Measurements from ENCODE around the gene LZIC. TPM values are rescaled to one million over a fixed set of nuclear protein-coding genes. Genes with fewer than 3 reads are reported as not detected.

LZIC gene
- total RNA-seq, 2 donors from 2014 or later: 27.7 to 40.0 TPM

DNA sequence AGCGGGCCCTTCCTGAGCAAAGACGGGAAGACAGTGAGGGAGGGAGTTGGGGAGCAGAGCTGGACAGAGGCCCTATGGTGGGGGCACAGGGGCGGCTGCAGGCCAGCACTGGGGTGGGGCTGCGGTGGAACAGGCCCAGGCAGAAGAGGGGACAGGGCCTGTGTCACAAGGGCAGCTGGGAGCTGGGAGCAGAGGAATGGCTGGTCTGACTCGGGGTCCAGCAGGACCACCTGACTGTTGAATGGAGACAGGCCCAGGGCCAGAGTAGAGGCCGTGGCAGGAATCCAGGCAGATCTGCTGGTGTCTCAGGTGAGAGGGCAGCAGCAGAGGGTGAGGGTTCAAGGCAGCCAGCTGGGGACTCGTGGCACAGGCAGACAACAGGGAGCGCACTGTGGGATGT, 58.4 kb downstream of the LZIC start:
- Histone ChIP-seq H3K36me3 (ENCODE audit: control insufficient read depth, insufficient read depth, low read length) (no peaks in the 10 kb centered on the region), H3K4me1 (ENCODE audit: control insufficient read depth, insufficient read depth, low read length) (peaks cover 6% of the 10 kb centered on the region), H3K4me3 (ENCODE audit: low read length) (no peak overlapping the region), H3K9me3 (ENCODE audit: control insufficient read depth, low read length) (no peaks in the 10 kb centered on the region), H3K9ac (ENCODE audit: extremely low read depth, low read length, poor library complexity, severe bottlenecking) (no peak overlapping the region), H3K27ac (ENCODE audit: low read depth, low read length) (no peak overlapping the region), H3K27me3 (ENCODE audit: control insufficient read depth, insufficient read depth, low read length, poor library complexity, severe bottlenecking) (no peaks in the 10 kb centered on the region)
- no peak for DNase-seq
- peak overlapping the region; percentile 59 for H3K27ac Mint-ChIP-seq
- H3K9me3 Mint-ChIP-seq: no peaks in the 10 kb centered on the region
- WGBS, 2 experiments (ENCODE audit: insufficient coverage in 1 of 2, insufficient read length in 1 of 2): 92 to 100% methylated on average over 6 to 8 of the region's 8 CpGs
- TF ChIP-seq, protein P1, sequence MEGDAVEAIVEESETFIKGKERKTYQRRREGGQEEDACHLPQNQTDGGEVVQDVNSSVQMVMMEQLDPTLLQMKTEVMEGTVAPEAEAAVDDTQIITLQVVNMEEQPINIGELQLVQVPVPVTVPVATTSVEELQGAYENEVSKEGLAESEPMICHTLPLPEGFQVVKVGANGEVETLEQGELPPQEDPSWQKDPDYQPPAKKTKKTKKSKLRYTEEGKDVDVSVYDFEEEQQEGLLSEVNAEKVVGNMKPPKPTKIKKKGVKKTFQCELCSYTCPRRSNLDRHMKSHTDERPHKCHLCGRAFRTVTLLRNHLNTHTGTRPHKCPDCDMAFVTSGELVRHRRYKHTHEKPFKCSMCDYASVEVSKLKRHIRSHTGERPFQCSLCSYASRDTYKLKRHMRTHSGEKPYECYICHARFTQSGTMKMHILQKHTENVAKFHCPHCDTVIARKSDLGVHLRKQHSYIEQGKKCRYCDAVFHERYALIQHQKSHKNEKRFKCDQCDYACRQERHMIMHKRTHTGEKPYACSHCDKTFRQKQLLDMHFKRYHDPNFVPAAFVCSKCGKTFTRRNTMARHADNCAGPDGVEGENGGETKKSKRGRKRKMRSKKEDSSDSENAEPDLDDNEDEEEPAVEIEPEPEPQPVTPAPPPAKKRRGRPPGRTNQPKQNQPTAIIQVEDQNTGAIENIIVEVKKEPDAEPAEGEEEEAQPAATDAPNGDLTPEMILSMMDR (conservative IDR thresholded peaks at IDR 0.05): no peak
- no peaks in the 10 kb centered on the region for H3K27me3 Mint-ChIP-seq (ENCODE audit: insufficient read depth)
- peaks cover 24% of the 10 kb centered on the region for H3K36me3 Mint-ChIP-seq (ENCODE audit: low read depth)
- no peak overlapping the region for H3K4me3 Mint-ChIP-seq
- H3K4me1 Mint-ChIP-seq: peaks cover 24% of the 10 kb centered on the region

DNA sequence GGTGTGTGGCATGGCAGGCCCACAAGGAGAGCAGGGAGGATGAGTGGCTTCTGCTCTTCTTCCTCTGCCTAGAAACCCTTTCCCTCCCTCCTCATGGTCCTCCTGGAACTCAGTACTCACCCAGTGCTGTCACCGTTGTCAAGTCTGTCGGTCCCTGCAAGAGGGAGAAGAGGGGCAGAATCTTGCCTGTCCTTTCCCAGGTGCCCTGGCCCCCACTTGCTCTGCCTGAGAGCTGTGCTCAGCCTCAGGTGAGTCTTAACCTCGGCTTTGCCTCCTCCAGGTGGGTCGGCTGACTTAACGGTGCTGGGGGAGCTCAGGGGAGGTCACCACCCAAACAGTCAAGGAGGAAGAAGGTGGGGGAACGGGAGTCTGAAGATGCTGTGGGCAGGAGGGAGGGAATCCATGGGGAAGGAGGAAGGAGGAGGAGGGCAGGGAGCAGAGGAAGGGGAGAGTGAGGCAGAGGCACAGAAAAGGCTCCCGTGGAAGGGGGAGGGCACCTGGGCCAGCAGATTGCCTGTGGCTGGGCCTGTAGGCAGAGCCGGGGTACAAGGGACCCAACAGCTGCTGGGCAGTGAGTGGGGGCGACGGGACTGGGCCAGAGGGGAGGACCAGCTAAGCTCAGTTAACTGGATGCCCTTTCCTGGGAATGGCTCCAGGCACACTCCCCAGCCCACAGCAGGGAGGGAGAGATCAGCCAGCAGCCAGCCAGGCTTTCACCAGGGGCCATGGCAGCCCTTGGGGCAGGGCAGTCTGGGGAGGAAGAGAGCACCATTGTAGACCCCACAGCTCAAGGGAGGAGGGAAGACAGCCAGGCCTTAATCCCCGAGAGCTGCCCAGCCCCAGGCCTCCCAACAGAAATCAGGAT, 59.4 kb downstream of the LZIC start:
- WGBS, 2 experiments (ENCODE audit: insufficient coverage in 1 of 2, insufficient read length in 1 of 2): 91 to 92% methylated on average over 8 to 11 of the region's 11 CpGs
- TF ChIP-seq, protein P1 (conservative IDR thresholded peaks at IDR 0.05): no peak
- Histone ChIP-seq H3K36me3 (ENCODE audit: control insufficient read depth, insufficient read depth, low read length) (no peaks in the 10 kb centered on the region), H3K4me1 (ENCODE audit: control insufficient read depth, insufficient read depth, low read length) (peaks cover 6% of the 10 kb centered on the region), H3K27ac (ENCODE audit: low read depth, low read length) (no peak overlapping the region), H3K27me3 (ENCODE audit: control insufficient read depth, insufficient read depth, low read length, poor library complexity, severe bottlenecking) (no peaks in the 10 kb centered on the region), H3K4me3 (ENCODE audit: low read length) (no peak overlapping the region), H3K9me3 (ENCODE audit: control insufficient read depth, low read length) (no peaks in the 10 kb centered on the region), H3K9ac (ENCODE audit: extremely low read depth, low read length, poor library complexity, severe bottlenecking) (no peak overlapping the region)
- H3K9me3 Mint-ChIP-seq: no peaks in the 10 kb centered on the region
- H3K27me3 Mint-ChIP-seq (ENCODE audit: insufficient read depth): no peaks in the 10 kb centered on the region
- H3K4me3 Mint-ChIP-seq: no peak overlapping the region
- DNase-seq: no peak
- H3K4me1 Mint-ChIP-seq: peaks cover 24% of the 10 kb centered on the region
- H3K27ac Mint-ChIP-seq: peak overlapping the region; percentile 48
- peaks cover 21% of the 10 kb centered on the region for H3K36me3 Mint-ChIP-seq (ENCODE audit: low read depth)

DNA sequence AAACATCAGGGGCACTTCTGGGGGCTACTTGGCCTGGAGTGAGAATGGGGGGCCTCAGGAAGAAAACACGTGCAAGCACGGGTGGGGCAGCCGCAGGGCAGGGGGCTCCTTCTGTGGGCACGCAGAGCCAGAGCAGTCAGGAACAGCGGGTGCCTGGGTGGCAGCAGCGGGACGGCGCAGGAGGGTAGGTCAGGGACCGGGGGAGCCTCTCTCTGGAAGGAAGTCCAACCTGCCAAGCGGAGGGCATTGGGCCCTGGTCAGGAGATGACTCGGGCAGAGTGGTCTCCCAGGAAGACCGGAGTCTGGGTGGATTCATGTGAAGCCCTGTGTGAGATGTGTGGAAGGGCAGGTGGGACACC, 60.3 kb downstream of the LZIC start:
- H3K27ac Mint-ChIP-seq: peak overlapping the region; percentile 3
- H3K4me3 Mint-ChIP-seq: no peak overlapping the region
- no peaks in the 10 kb centered on the region for H3K27me3 Mint-ChIP-seq (ENCODE audit: insufficient read depth)

More for the DNA sequence above, 60.3 kb downstream of the LZIC start:
- peaks cover 6% of the 10 kb centered on the region for H3K4me1 ChIP-seq (ENCODE audit: control insufficient read depth, insufficient read depth, low read length)
- no peaks in the 10 kb centered on the region for H3K9me3 Mint-ChIP-seq
- no peaks in the 10 kb centered on the region for H3K9me3 ChIP-seq (ENCODE audit: control insufficient read depth, low read length)
- TF ChIP-seq, protein P1 (conservative IDR thresholded peaks at IDR 0.05): no peak
- H3K9ac ChIP-seq (ENCODE audit: extremely low read depth, low read length, poor library complexity, severe bottlenecking): no peak overlapping the region
- no peaks in the 10 kb centered on the region for H3K36me3 ChIP-seq (ENCODE audit: control insufficient read depth, insufficient read depth, low read length)
- 95 to 98% methylated on average over 12 of the region's 12 CpGs for WGBS, 2 experiments (ENCODE audit: insufficient coverage in 1 of 2, insufficient read length in 1 of 2)
- no peak overlapping the region for H3K4me3 ChIP-seq (ENCODE audit: low read length)
- no peak for DNase-seq
- H3K27ac ChIP-seq (ENCODE audit: low read depth, low read length): no peak overlapping the region
- H3K4me1 Mint-ChIP-seq: peaks cover 24% of the 10 kb centered on the region
- H3K36me3 Mint-ChIP-seq (ENCODE audit: low read depth): peaks cover 21% of the 10 kb centered on the region
- H3K27me3 ChIP-seq (ENCODE audit: control insufficient read depth, insufficient read depth, low read length, poor library complexity, severe bottlenecking): no peaks in the 10 kb centered on the region

Measured in endodermal cell (in vitro differentiated cells).